Left forelimb (tissue), 1 donor: ENCODE data around the gene SHOX.
"Not testable (repeated sequence)": the region's sequence is repeated elsewhere in the genome, so short reads cannot be mapped to it uniquely, and the experiment has no call there.

Source experiments
- DNase-seq: peaks from one replicate; pipeline ENCODE4 v3.0.0-alpha.2; 2018; ENCODE audit warnings: low spot score

SHOX gene

GRCh38 chrX:630612-631496 lies at the start of gene SHOX:
Gene SHOX, plus strand, starts transcription at chrX:630791. Its CDS starts 107 bp downstream, at chrX:630898.
- peak; percentile 88 for DNase-seq

- DNase-seq, result no peak
Measured at GRCh38 chrX:581066-581465, 49.5 kb upstream of the SHOX start.

DNA sequence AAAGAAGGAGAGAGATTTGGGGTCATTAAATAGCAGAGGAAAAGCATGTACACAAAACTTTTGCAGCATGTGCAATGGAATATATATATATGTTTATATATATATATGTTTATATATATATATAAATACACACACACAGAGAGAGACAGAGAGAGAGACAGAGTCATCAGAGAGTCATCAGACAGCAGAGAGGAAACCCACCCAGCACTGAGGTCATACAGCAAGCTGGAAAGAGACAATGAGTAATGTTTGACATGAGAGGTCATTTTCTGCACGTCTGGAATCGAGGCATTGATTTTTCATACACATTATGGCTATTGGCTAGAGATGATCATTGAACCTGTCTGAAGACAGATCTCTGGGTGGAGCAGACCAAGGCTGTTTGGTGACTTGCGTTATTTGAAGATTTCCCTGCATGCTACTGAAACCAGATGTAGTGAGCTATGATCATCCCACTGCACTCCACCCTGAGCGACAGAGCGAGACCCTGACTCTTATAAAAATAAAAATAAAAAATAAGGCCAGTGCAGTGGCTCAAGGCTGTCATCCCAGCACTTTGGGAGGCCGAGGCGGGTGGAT lies 48.8 kb upstream of the SHOX start:
- no peak for DNase-seq

DNA sequence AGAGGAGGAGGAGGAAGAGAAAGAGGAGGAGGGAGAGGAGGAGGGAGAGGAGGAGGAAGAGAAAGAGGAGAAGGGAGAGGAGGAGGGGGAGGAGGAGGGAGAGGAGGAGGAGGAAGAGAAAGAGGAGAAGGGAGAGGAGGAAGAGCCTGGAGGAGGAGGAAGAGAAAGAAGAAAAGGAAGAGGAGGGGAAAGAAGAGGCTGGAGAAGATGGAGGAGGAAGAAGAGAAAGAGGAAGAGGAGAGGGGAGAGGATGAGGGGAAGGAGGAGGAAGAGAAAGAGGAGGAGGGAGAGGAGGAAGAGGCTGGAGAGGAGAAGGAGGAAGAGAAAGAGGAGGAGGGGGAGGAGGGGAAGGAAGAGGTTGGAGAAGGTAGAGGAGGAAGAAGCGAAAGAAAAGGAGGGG lies 46.0 kb upstream of the SHOX start:
- no peak for DNase-seq

DNA sequence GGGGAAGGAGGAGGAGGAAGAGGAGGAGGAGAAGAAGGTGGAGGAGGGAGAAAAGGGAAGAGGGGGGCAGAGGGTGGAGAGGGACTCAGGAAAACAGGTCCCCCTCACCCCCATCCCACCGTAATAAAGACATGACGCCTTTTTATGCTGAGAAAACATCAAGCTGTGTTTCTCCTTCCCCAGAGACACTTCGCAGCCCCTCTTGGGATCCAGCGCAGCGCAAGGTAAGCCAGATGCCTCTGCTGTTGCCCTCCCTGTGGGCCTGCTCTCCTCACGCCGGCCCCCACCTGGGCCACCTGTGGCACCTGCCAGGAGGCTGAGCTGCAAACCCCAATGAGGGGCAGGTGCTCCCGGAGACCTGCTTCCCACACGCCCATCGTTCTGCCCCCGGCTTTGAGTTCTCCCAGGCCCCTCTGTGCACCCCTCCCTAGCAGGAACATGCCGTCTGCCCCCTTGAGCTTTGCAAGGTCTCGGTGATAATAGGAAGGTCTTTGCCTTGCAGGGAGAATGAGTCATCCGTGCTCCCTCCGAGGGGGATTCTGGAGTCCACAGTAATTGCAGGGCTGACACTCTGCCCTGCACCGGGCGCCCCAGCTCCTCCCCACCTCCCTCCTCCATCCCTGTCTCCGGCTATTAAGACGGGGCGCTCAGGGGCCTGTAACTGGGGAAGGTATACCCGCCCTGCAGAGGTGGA lies 45.3 kb upstream of the SHOX start:
- peak; percentile 55 for DNase-seq

DNA sequence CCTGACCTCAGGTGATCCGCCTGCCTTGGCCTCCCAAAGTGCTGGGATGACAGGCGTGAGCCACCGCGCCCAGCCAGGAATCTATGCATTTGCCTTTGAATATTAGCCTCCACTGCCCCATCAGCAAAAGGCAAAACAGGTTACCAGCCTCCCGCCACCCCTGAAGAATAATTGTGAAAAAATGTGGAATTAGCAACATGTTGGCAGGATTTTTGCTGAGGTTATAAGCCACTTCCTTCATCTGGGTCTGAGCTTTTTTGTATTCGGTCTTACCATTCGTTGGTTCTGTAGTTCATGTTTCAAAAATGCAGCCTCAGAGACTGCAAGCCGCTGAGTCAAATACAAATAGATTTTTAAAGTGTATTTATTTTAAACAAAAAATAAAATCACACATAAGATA lies 44.2 kb upstream of the SHOX start:
- DNase-seq, result peak; percentile 20

DNA sequence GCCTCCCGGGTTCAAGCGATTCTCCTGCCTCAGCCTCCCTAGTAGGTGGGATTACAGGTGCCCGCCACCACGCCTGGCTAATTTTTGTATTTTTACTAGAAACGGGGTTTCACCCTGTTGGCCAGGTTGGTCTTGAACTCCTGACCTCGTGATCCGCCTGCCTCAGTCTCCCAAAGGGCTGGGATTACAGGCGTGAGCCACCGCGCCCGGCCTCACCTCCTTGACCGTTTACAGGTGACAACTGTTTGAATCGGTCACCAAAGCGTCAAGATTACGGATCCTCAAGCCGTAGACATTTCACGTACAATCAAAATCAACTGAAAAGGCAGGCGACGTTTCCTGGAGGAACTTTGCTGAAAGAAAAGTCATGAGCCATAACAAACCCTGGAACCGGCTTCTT lies 41.3 kb upstream of the SHOX start:
- DNase-seq, result peak; percentile 18

- DNase-seq, result peak; percentile 34
Measured at GRCh38 chrX:590693-591404, 39.7 kb upstream of the SHOX start.

GRCh38 chrX:599837-600715 lies 30.5 kb upstream of the SHOX start:
- DNase-seq, result peak; percentile 20

- peak; percentile 5 for DNase-seq
Measured at GRCh38 chrX:603029-603428, 27.6 kb upstream of the SHOX start.

DNA sequence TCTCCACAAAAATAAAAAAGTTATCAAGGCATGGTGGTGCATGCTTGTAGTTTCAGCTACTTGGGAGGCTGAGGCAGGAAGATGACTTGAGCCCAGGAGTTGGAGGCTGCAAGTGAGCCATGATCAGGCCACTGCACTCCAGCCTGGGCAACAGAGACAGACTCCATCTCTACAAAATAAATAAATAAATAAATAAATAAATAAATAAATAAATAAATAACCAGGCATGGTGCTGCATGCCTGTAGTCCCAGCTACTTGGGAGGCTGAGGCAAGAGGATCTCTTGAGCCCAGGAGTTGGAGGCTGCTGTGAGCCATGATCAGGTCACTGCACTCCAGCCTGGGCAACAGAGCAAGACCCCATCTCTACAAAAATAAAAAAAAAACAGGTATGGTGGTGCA lies 26.0 kb upstream of the SHOX start:
- DNase-seq, result not testable (repeated sequence)

- peak; percentile 12 for DNase-seq
Measured at GRCh38 chrX:608088-608487, 22.5 kb upstream of the SHOX start.

GRCh38 chrX:614136-614535 lies 16.5 kb upstream of the SHOX start:
- DNase-seq, result peak; percentile 15

DNA sequence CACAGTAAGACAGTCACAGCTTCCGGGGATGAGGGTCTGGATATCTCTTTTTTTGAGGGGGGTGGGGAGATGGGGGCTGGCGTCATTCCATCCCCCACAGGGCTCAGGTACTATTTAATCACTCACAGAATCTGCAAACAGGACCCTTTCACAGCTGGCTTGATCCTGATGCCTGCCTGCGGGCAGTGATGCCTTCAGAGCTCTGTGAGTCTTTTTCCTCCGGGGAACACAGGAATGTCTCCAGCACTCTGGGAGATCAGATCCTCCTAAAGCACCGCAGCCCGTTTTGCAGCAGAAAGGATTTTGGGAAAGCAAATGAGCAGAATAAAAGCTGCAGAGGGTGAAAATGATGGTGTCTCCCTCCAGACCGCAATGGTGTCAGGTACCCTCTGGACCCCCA lies 13.2 kb upstream of the SHOX start:
- DNase-seq, result peak; percentile 49

- peak; percentile 61 for DNase-seq
Measured at GRCh38 chrX:617891-618290, 12.7 kb upstream of the SHOX start.

- DNase-seq, result not testable (repeated sequence)
Measured at GRCh38 chrX:618304-618703, 12.3 kb upstream of the SHOX start.

- peak; percentile 54 for DNase-seq
Measured at GRCh38 chrX:618761-619450, 11.7 kb upstream of the SHOX start.

GRCh38 chrX:619451-619811 lies 11.2 kb upstream of the SHOX start:
- DNase-seq, result peak; percentile 54

- DNase-seq, result peak; percentile 65
Measured at GRCh38 chrX:619812-620531, 10.6 kb upstream of the SHOX start.
